ENCODE data around the gene UBE2E2.

DNA sequence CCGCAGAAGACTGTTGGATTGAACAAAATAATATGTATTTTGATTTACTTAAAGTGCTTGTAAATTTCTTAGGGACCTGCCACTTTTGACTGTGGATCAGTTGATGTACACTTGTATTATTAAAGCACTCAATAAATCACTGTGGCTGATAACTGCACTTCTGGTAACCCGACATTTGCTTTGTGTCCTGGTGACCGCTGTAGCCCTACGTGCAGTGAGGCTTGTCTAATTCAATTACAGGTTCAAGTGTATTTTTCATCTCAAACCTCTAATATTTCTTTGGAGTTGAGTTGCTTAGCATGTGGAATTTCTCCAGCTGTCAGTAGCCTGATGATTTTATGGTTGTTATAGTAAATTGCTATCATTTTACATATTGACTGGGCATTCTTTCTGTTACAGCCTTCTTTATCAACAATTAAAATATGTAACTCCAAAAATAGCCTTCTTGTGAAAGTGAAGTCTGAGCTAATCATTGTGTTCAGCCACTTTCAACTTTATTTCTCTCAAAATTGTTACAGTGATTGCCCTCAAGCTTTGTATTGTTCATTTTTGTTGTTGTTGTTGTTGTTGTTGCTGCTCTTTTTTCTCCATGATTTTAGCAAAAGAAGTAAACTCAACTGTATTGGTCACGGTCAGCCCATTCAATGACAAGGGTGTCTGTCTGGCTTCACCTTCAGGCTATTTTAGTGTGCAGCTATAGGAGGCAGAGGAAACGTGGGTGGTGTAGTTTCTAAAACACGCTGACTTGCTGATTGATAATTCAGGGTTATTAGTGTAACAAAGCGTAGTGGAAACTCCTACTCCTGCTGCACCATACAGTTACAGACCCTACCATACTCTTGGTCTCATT is 387.5 kb downstream of the UBE2E2 start:
- no peak for TF ChIP-seq EZH2 (IDR thresholded peaks at IDR 0.05)
- TF ChIP-seq, protein P1, sequence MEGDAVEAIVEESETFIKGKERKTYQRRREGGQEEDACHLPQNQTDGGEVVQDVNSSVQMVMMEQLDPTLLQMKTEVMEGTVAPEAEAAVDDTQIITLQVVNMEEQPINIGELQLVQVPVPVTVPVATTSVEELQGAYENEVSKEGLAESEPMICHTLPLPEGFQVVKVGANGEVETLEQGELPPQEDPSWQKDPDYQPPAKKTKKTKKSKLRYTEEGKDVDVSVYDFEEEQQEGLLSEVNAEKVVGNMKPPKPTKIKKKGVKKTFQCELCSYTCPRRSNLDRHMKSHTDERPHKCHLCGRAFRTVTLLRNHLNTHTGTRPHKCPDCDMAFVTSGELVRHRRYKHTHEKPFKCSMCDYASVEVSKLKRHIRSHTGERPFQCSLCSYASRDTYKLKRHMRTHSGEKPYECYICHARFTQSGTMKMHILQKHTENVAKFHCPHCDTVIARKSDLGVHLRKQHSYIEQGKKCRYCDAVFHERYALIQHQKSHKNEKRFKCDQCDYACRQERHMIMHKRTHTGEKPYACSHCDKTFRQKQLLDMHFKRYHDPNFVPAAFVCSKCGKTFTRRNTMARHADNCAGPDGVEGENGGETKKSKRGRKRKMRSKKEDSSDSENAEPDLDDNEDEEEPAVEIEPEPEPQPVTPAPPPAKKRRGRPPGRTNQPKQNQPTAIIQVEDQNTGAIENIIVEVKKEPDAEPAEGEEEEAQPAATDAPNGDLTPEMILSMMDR (IDR thresholded peaks at IDR 0.05): no peak
